ENCODE measurements around the gene CNN1.

- TF ChIP-seq SIN3A (IDR thresholded peaks at IDR 0.05; ENCODE audit: borderline replicate concordance, insufficient read depth, low read length) (no peak), POLR2AphosphoS5 (IDR thresholded peaks at IDR 0.05; ENCODE audit: low read depth, low read length) (no peak)
Observed at GRCh38 chr19:11549386-11549953, 10.8 kb downstream of the CNN1 start.

All from PFSK-1 (cell line).